GM08714 (cell line): ENCODE measurements around the gene SUN1.

ENCODE experiments used
- H3K4me3 ChIP-seq: fragments of 200-500 bp; sonication (Bioruptor generic); 2 replicates; pipeline ENCODE4 v1.5.1; 2014; ENCODE audit warnings: mild to moderate bottlenecking, low read length, inconsistent platforms
- ZNF274 ChIP-seq: IDR thresholded peaks from 2 replicates; pipeline ENCODE4 v1.6.1; 2012; ENCODE audit warnings: mild to moderate bottlenecking, low read depth, low read length

SUN1 gene

DNA sequence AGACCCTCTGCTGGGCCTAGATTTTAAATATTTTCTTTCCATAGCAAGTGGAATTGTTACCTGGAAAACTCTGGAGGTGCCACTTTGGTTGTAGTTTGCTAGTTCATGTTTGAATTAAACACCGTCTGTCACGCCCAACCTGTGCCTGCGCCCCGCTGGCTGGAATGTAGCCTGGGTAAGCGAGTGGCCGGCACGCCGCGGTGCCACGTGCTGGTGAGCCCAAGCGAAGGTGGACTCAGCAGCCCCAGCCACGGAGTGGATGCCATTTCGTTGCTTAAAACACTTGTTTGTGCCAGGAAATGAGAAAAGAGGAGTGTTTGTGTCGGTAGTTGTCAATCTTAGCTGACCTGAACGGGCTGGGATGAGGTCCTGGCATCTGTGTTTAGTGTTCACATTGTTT is 46.8 kb downstream of the SUN1 start:
- no peak overlapping the region for H3K4me3 ChIP-seq
- TF ChIP-seq ZNF274, result no peak

DNA sequence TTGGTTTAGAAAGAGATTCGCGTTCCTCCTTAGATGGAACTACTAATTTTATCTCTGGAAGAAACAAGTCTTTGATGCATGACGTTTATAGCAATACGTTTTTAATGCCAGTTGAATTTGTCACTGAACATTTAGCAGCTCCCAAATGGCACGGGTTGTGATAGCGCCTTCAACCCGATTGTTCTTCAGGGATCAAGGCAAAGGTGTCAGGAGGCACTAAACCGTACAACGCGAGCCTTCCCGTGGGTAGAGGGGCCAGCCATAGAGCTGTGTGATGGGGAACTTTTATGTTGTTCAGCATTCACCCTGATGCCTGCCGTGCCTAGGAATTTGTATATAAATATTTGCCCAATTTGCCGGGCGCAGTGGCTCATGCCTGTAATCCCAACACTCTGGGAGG is 47.4 kb downstream of the SUN1 start:
- no peak overlapping the region for H3K4me3 ChIP-seq
- no peak for TF ChIP-seq ZNF274

- no peak for TF ChIP-seq ZNF274
- H3K4me3 ChIP-seq, result no peak overlapping the region
These were observed 48.2 kb downstream of the SUN1 start for GRCh38 chr7:880450-880849.

GRCh38 chr7:881441-882234 is 49.4 kb downstream of the SUN1 start:
- no peak overlapping the region for H3K4me3 ChIP-seq
- TF ChIP-seq ZNF274, result no peak

DNA sequence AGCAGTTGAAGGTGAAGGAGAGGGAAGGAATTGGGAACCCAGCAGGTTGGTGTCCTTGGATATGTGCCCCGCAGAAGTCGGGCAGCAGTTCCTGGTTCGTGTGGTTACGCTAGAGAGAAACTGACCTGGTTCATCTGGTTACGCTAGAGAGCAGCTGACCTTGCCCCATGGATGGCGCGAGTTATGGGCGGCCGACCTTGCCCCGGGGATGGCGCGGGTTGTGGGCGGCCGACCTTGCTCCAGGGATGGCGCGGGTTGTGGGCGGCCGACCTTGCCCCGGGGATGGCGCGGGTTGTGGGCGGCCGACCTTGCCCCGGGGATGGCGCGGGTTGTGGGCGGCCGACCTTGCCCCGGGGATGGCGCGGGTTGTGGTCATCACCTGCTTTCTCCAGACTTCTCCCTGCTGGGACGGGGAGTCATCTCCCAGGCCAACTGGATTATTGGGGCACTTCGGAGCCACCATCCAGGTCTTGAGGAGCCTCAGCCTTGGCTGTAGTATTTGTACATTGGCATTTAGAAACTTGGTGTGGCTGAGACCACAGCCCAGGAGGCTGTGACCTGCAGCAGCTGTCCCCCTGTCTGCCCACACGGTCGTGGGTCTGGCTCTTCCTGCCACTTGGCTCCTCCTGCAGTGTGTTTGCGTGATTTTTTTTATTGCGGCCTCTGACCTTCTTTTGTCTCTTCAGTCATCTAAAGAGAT is 50.2 kb downstream of the SUN1 start:
- no peak overlapping the region for H3K4me3 ChIP-seq
- no peak for TF ChIP-seq ZNF274

- TF ChIP-seq ZNF274, result no peak
- H3K4me3 ChIP-seq, result no peak overlapping the region
These were observed 51.1 kb downstream of the SUN1 start for GRCh38 chr7:883055-884021.

GRCh38 chr7:884191-885003 is 52.1 kb downstream of the SUN1 start:
- TF ChIP-seq ZNF274, result no peak
- H3K4me3 ChIP-seq, result no peak overlapping the region

GRCh38 chr7:885261-885892 is 53.1 kb downstream of the SUN1 start:
- H3K4me3 ChIP-seq, result no peak overlapping the region
- no peak for TF ChIP-seq ZNF274

GRCh38 chr7:885893-886625 is 53.8 kb downstream of the SUN1 start:
- no peak for TF ChIP-seq ZNF274

DNA sequence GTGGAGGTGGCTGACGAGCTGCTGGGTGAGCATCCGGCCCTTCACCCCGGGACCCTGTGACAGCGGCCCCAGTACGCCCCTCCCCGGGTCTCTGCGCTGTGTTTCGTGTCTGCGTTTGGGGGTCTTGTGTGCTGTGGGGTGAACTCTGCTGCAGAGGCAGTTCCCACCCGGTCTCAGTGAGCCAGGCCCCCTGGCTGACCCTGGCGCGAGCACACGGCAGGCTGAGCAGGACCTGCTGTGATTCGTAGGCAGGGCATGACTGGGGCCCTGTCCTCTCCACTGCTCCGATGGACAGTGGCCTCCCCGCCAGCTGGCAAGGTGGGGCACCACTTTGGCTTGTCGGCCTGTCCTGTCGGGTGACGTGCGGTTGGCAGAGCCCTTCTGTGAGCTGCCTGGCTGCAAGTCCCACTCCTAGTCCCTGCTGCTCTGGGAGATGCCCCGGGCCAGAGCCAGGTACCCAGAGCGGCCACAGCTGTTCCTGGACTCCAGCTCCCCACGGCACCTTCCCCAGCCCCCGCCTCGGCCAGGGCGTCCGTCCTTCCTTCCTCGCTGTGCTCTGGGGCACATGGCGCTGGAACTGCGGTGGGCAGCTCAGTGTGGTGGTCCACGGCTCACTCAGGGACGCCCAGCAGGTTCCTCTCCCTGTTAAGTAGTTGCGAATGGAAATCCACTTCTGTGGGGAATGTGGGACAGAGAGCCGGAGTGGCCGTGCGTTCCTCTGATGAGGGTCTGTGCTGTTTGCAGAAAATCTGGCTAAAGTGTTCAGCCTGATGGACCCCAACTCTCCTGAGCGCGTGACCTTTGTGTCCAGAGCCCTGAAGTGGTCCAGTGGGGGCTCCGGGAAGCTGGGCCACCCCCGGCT is 54.6 kb downstream of the SUN1 start:
- H3K4me3 ChIP-seq, result no peak overlapping the region
- no peak for TF ChIP-seq ZNF274

More at GRCh38 chr7:885893-886625, 53.8 kb downstream of the SUN1 start:
- H3K4me3 ChIP-seq, result no peak overlapping the region

GRCh38 chr7:887488-887820 is 55.2 kb downstream of the SUN1 start:
- no peak overlapping the region for H3K4me3 ChIP-seq
- TF ChIP-seq ZNF274, result no peak
